GM18507 (cell line): ENCODE data around the gene POU3F1.

ENCODE experiments used
- DNase-seq: peaks from one replicate; pipeline ENCODE4 v3.0.0; 2011; ENCODE audit warnings: low read depth; ENCODE audit not compliant: insufficient read length; ENCODE audit errors: extremely low spot score
- FAIRE-seq: peaks from 2 replicates; lab custom pipeline; 2011; peaks lifted over from hg19 to GRCh38; lab: Jason Lieb, UNC

Gene POU3F1

DNA sequence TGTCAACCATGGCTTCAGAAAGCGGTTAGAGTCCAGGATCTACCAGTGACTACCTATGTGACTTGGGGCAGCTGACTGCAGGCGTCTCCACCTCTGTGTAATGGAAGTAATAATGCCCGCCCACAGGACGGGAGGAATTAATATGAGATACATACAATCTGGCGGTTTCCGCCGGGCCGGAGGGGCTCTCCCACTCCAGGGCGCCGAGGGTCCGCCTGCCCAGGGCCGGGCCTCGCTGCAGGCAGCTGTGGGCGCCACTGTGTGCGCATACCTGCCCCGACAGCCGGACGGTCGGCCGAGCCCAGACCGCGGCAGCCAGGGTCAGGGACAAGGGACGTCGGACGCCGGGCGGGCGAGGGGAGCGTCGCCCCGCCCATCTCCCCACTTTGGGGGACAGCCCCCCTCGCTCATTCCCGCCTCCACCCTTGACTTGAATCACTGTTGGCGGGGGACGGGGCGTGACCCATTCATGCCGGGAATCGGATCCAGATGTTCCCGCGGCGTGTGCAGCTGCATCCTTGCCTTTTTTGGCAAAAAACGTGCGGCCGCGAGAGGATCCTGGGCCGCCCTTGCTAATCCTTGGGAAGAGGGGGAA lies 50.7 kb downstream of the POU3F1 start:
- DNase-seq (no peak), FAIRE-seq (peak; percentile 18)

GRCh38 chr1:37994886-37995566 lies 51.6 kb downstream of the POU3F1 start:
- DNase-seq (no peak), FAIRE-seq (no peak)
